HL-60/S4 treated with phorbol 12-myristate 13-acetate at 8.2 ng/mL for 4 days and 3 days (cell line): ENCODE measurements around the gene AP2A1.

Experiments
- in situ Hi-C: fragments of 300-500 bp; cut with MboI; formaldehyde crosslinking; loops from 2 replicates; pipeline ENCODE4 v1.15.0; 2022; ENCODE audit warnings: low sequenced_read_pairs

AP2A1 gene

GRCh38 chr19:49852631-49853126 is 85.9 kb downstream of the AP2A1 start:
- in situ Hi-C loops, result no loop called here

GRCh38 chr19:49853852-49854377 is 87.1 kb downstream of the AP2A1 start:
- in situ Hi-C loops, result no loop called here

- in situ Hi-C loops, result no loop called here
These were observed 87.8 kb downstream of the AP2A1 start for GRCh38 chr19:49854378-49855263.

- in situ Hi-C loops, result no loop called here
These were observed 88.5 kb downstream of the AP2A1 start for GRCh38 chr19:49855277-49855675.

- in situ Hi-C loops, result no loop called here
These were observed 89.1 kb downstream of the AP2A1 start for GRCh38 chr19:49855676-49856573.

- in situ Hi-C loops, result no loop called here
These were observed 89.8 kb downstream of the AP2A1 start for GRCh38 chr19:49856574-49857021.
